Fibroblast of gingiva (primary cell): Measurements from ENCODE around the gene CLMN.
A peak's percentile ranks its signal among the peaks of the same experiment; 100 is the strongest.

ENCODE experiments used
- DNase-seq: peaks from one replicate; pipeline ENCODE4 v3.0.0-alpha.2; 2011; ENCODE audit warnings: low read depth

The CLMN gene

GRCh38 chr14:95320078-95320895 is 579 bp upstream of the CLMN start:
- DNase-seq = no peak

DNA sequence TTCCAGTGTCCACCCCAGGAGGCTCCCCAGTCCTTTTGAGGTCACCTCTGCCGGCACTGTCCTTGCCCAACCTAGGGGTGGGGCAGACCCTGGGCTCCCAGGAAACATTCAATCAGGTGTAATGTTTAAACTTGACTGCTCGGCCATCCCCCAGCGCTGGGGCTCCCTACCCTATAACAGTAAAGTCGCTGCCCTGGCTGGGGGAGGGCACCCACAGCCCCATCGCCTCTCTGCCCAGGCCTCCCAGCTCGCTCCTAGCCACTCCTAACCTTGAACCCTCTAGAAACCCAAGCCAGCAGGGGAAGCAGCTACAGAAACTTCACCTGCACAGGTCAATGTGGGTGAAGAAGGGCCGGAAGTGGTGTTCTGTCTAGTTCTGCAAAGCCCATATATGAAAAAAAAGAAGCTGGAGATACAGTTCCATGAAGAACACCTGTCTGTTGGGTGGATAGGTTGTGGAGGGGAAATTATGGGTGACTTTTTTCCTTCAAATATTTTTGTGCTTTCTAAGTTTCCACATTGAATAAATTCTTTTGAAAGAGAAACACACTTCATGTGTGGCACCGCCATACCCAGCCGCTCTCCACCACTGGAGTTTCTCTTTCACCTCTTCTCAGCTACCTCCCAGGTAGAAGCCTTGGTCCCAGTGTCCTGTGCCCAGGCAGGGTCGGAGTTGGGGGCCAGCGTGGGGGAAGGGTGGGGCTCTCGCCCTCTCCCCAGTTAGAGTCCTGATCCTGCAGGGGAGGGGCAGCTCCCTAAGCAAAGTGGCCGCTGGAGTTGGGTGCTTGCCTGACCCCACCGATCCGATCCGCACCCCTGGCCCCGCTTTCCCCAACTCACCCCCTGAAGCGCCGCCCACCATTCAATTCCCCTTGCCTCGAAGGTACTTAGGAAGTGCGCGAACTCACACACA is 1.1 kb downstream of the CLMN start:
- DNase-seq = no peak

GRCh38 chr14:95317817-95318343 is 1.8 kb downstream of the CLMN start:
- no peak for DNase-seq

DNA sequence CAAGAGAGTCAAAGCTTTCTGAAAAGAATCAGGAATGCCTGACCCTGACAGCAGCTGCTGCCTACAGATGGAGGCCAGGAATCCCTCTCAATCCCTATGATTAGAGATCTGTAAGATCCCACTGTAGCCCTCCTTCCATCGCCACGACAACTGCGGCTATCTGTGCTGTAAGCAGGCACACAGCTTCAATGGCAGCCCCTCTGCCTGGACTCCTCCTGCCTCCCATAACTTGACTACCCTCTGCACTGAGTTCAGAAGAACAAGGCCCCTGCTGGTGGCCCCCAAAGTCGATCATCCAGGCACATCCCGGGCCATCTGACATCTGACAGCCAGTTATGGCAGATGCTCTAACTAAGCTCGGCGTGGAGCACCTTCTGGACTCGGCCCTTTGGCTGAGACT is 2.9 kb downstream of the CLMN start:
- DNase-seq = no peak

DNA sequence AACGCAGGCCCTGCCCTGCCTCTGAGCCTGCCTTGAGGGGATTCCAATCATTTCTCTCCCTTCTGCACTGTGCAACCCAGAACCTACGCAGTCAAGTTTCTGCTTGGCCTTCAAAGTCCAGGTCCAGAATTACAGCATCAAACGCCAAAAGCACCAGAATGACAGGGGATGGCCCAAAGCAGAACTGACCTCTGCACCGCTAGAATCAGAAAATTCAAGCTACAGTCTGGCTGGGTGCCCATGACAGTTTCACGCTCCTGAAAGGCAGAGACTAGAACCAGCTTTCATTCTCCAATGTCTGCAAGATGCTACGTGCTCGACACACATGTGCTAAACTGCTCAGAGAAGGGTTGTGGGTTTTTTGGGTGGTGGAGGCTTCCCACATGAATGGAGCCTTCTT is 4.1 kb downstream of the CLMN start:
- DNase-seq = no peak

DNA sequence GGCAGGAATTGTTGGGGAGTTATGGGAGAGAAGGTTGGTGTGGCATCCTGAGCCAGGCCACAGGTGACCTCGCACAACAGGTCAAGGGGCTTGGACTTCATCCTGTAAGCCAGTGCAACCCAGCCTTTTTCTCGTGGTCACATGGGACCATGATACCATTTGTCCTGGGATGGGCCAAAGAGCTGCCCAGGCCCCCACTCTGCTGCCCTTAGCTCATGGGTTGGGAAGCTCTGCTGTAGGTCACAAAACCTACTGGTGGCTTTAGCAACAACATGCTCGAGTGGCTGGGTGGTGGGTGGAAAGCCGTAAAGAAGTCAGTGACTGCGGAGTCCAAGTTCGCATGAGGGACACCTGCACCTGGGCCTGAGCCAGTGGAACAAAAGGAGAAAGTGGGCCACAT is 4.6 kb downstream of the CLMN start:
- no peak for DNase-seq

DNA sequence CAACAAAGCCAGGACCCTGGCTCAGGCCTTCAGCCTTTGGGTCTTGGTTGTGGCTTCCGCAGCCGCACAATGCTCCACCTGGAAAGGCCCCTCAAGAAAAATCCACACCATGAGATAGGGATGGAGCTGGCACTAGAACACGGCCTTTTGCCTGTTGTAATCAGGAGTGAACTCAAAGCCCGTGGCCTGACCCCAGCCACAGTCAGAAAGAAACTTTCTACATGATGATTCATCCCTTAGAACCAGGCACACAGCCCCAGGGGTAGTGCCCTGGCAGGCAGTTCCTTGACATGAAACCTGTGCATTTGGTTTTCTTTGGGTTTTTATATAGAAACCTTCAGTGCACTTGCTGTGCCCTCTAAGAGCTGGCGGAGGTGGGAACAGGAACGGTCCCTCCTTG is 5.1 kb downstream of the CLMN start:
- peak; percentile 48 for DNase-seq

- DNase-seq = peak; percentile 89
Observed at GRCh38 chr14:95313707-95314106, 6.0 kb downstream of the CLMN start.

DNA sequence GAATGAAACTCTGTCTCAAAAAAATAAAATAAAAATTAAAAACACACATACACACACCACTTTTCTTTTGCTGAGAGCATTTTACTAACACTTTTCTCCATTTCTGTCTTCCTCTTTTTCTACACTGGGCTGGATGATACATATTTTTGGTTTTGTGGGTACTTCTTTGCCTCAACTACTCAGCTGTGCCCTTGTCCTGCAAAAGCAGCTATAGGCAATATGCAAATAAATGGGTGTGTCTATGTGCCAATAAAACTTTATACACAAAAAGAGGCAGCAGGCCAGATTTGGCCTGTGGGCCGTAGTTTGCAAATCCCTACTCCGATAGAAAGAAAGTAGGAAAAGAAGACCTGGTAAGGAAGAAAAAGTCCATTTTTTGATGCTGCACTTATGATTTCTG is 6.5 kb downstream of the CLMN start:
- no peak for DNase-seq

- DNase-seq = no peak
Observed at GRCh38 chr14:95312311-95312710, 7.4 kb downstream of the CLMN start.

- DNase-seq = no peak
Observed at GRCh38 chr14:95311752-95312151, 8.0 kb downstream of the CLMN start.

GRCh38 chr14:95310635-95311380 is 8.9 kb downstream of the CLMN start:
- DNase-seq = no peak

DNA sequence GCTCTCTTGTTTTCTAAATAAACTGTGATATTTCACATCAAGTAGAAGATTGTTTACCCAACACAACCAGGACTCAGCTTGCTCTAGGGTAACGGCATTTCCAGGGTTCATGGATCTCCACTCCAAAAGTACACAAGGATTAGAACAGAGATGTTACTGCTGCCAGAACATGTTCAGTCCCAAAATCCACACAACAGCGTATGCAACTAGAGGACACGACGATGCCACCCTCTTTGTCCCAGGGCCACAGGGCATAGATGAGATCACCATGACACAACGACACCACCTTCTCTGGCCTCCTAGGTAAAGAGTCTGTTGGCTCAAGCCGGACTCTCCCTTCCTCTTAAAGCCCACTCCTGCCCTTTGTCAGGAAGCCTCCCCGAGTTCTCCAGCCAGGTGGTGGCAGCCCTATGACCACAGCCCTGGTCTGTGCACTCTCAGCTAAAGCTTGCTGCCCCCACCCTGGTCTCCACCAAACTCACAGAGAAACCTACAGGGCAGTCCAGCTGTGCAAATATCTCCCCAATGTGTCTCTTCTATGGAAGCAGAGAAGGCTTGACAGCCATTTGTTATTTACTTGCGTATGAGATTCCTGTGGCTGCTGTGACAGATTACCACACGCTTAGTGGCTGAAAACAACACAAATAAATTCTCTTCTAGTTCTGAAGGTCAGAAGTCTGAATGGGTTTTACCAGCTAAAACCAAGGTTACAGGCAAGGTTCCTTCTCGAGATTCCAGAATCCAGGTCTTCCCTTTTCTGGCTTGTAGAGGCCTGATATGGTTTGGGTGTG is 10.3 kb downstream of the CLMN start:
- DNase-seq = no peak

GRCh38 chr14:95308073-95308472 is 11.6 kb downstream of the CLMN start:
- DNase-seq = no peak

DNA sequence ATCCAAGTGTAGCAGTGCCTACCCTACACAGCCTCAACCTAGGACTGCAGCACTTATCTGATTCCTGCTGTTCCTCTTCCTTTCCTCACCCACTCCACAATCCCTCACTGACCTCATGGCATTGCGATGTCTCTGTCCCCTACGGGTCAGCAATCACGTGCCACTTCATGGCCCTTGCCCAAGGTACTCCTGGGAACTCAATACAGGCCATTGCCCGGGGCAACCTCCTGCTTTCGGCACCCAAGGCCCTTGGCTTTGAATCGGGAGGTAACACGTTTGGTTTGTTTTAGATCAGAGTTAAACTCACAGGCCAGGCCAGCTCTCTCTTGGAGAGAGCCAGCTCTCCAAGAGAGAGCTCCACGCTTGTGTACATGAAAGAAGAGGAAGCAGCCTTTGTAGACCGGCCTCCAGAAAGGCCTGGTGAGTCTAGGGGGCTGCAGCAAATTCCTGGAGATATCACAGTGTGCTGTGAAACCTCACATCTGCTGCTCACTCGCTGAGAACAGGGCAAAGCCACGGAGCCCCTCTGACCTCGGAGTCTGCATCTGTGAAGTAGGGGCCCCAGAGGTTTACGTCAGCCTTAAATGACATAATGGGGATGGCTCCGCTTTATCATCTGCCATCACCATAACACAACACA is 12.2 kb downstream of the CLMN start:
- no peak for DNase-seq

- DNase-seq = no peak
Observed at GRCh38 chr14:95305940-95306339, 13.8 kb downstream of the CLMN start.

GRCh38 chr14:95305145-95305544 is 14.6 kb downstream of the CLMN start:
- DNase-seq = no peak

GRCh38 chr14:95304342-95304741 is 15.4 kb downstream of the CLMN start:
- DNase-seq = no peak

DNA sequence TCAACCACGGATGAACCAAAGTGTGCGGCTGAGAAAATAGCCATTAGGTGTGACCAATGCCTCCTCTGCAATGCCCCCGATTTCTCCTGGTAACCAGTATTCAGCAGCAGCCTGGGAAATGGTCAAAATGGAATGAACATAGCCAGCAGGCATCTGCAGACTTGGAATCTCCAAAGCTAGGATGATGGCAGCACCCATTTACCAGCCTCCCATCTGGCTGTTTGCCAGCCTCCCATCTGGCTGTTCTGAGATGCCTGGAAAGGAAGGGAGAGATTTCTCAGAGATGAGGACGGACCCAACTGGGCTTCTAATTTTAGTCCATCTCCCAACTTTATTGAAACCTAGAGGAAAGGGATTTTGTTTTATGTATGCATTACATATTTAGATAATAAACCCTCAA is 16.2 kb downstream of the CLMN start:
- no peak for DNase-seq

DNA sequence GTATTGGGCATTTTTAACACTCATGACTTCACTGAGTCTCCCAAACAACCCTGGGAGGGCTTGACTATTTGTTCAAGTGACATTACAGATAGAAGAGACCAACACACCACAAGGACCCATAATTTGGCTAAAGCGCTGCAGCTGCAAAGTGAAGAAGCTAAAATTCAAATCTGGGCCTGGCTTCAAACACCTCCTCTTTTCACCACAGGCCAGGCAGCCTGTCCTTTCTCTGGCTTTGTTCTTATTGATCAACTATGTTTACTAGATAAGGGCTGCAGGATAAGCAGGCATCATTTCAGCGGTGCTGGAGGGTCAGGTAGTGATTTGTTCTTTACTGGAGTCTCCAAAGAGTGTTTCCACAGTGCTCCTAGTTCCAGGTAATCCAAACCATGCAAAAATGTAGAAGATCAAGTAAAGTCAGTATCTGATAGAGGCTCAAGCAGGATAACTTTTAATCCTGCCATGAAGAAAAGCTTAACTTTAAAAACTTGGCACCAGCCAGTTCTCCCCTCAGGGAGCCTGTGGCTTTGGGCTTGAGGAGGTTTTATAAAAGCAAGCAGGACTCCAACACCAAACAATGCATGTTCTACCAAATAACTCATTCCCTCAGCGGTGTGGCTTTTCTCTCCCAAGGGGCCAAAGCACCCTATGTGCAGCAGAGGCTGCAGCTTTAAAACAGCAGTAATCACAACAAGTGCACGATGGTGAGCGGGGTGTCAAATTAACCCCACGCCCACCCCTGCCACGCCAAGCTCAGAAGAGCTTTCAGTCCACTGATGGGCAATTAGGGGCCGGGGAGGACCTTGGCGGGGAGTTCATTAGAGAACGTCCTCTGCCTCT is 16.8 kb downstream of the CLMN start:
- no peak for DNase-seq
